Muscle layer of colon (tissue), 2 donors: Measurements from ENCODE around the gene OSBPL9.
A peak's percentile ranks its signal among the peaks of the same experiment; 100 is the strongest.

ENCODE experiments used
- H3K27ac ChIP-seq: one replicate; pipeline ENCODE4 v1.7.0; 2013; ENCODE audit warnings: low read depth, mild to moderate bottlenecking, low read length, moderate library complexity
- H3K27me3 ChIP-seq, 2 donors: one replicate each; pipeline ENCODE4 v1.7.0; 2013; ENCODE audit warnings: low read length in 2 of 2, mild to moderate bottlenecking in 2 of 2; ENCODE audit not compliant: insufficient read depth in 2 of 2, control insufficient read depth in 1 of 2
- H3K36me3 ChIP-seq: one replicate; pipeline ENCODE4 v1.7.0; 2013; ENCODE audit warnings: mild to moderate bottlenecking, low read length; ENCODE audit not compliant: insufficient read depth
- H3K4me1 ChIP-seq: one replicate; pipeline ENCODE4 v1.7.0; 2013; ENCODE audit warnings: mild to moderate bottlenecking, low read length; ENCODE audit not compliant: insufficient read depth
- H3K4me3 ChIP-seq, 2 donors: one replicate each; pipeline ENCODE4 v1.7.0; 2013; ENCODE audit warnings: low read length in 2 of 2, low read depth in 1 of 2, mild to moderate bottlenecking in 1 of 2, moderate library complexity in 1 of 2
- H3K9ac ChIP-seq: one replicate; pipeline ENCODE4 v1.7.0; 2013; ENCODE audit warnings: low read length
- H3K9me3 ChIP-seq: one replicate; pipeline ENCODE4 v1.7.0; 2013; ENCODE audit warnings: mild to moderate bottlenecking, low read length
- donor health status: abdominal sarcoma.
- donor health status: Adenocarcinoma of cecum.

Gene OSBPL9, protein sequence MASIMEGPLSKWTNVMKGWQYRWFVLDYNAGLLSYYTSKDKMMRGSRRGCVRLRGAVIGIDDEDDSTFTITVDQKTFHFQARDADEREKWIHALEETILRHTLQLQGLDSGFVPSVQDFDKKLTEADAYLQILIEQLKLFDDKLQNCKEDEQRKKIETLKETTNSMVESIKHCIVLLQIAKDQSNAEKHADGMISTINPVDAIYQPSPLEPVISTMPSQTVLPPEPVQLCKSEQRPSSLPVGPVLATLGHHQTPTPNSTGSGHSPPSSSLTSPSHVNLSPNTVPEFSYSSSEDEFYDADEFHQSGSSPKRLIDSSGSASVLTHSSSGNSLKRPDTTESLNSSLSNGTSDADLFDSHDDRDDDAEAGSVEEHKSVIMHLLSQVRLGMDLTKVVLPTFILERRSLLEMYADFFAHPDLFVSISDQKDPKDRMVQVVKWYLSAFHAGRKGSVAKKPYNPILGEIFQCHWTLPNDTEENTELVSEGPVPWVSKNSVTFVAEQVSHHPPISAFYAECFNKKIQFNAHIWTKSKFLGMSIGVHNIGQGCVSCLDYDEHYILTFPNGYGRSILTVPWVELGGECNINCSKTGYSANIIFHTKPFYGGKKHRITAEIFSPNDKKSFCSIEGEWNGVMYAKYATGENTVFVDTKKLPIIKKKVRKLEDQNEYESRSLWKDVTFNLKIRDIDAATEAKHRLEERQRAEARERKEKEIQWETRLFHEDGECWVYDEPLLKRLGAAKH

DNA sequence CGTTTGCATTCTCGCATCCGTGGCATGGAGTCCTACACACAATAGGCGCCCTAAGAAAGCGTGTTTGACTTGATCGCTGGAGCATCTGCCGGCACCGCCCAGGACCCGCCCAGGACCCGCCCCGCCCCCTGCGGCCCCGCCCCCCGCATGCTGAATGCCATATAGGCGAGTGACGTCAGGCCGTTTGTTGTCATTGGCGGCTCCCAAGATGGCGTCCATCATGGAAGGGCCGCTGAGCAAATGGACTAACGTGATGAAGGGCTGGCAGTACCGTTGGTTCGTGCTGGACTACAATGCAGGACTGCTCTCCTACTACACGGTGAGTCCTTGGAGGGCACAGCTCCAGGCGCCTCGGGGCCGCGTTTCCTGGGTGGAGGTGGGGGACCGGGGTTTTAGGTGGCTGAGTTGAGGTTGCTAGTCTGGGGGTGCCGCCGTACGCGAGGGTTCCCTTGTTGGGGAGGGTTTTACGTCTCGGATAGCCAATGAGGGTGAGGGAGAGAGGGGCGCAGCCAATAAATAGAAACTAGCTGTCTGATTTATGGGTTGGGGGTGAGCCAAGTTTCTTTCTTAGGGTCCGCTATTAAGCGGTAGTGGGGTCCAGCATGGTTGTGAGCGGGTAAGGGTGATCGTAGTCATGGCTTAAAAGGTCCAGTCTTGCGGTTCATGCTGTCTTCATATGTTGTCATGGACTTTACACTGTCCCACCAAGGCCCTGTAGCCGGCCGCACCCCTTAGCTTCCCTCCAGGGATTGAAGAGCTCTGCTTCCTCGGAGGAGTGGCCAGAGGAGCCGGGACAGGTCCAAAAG is at the start of gene OSBPL9:
TSS of gene OSBPL9 (plus strand) at position 190 of the 806 bp plus-strand sequence. CDS start at position 209, 19 bp downstream.
- H3K4me3 ChIP-seq: peak within 1 kb of the TSS; percentile 84 to 95
- H3K9me3 ChIP-seq: no peaks in the 10 kb centered on the region
- peak within 1 kb of the TSS; percentile 87 for H3K27ac ChIP-seq
- H3K4me1 ChIP-seq: peaks cover 45% of the 10 kb centered on the region
- H3K27me3 ChIP-seq: no peaks in the 10 kb centered on the region
- H3K9ac ChIP-seq: peak within 1 kb of the TSS; percentile 84
- no peaks in the 10 kb centered on the region for H3K36me3 ChIP-seq

DNA sequence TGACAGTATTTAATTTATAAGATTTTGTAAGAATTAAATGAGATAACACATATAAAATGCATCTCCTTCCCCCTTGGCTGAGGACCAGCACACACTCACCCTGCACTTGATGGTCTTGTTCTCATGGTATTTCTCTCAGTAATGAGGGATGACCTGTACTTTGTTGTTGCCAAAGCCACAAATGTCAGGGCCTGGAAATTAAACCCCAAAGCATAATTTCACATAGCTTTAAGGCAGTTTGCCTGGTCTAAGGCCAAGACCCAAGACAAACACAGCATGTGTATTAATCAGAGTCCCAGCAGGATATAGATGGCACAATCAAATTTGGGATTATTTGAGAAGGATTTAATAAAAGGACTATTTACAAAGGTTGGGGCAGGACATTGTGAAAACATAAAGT is 49.2 kb upstream of the OSBPL9 start:
- Histone ChIP-seq H3K27me3 (no peaks in the 10 kb centered on the region), H3K9ac (no peak overlapping the region), H3K4me1 (peaks cover 5% of the 10 kb centered on the region), H3K36me3 (no peaks in the 10 kb centered on the region), H3K4me3 (no peak overlapping the region), H3K9me3 (no peaks in the 10 kb centered on the region), H3K27ac (no peak overlapping the region)

DNA sequence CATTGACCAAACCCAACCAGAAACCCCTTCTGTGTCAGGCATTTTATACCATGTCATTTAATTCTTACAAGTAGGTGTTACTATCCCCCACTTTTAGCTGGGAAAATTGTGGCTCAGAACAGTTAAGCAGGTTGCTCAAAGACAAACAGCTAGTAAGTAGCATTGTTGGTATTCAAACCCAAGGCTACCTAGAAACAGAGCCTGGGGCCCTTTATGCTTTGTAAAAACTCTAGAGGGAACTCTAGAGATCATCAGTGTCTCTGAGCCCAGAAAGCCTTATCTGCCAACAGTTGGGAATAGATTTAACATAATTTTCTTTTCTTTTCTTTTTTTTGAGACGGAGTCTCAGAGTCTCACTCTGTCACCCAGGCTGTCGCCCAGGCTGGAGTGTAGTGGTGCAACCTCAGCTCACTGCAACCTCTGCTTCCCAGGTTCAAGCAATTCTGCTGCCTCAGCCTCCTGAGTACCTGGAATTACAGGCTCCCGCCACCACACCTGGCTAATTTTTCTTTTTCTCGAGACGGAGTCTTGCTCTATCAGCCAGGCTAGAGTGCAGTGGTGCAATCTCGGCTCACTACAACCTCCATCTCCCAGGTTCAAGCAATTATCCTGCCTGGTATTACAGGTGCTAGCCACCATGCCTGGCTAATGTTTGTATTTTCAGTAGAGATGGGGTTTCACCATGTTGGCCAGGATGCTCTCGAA is 48.5 kb upstream of the OSBPL9 start:
- Histone ChIP-seq H3K36me3 (no peaks in the 10 kb centered on the region), H3K9ac (no peak overlapping the region), H3K4me1 (peaks cover 2% of the 10 kb centered on the region), H3K4me3 (no peak overlapping the region), H3K27ac (no peak overlapping the region), H3K27me3 (no peaks in the 10 kb centered on the region), H3K9me3 (no peaks in the 10 kb centered on the region)

DNA sequence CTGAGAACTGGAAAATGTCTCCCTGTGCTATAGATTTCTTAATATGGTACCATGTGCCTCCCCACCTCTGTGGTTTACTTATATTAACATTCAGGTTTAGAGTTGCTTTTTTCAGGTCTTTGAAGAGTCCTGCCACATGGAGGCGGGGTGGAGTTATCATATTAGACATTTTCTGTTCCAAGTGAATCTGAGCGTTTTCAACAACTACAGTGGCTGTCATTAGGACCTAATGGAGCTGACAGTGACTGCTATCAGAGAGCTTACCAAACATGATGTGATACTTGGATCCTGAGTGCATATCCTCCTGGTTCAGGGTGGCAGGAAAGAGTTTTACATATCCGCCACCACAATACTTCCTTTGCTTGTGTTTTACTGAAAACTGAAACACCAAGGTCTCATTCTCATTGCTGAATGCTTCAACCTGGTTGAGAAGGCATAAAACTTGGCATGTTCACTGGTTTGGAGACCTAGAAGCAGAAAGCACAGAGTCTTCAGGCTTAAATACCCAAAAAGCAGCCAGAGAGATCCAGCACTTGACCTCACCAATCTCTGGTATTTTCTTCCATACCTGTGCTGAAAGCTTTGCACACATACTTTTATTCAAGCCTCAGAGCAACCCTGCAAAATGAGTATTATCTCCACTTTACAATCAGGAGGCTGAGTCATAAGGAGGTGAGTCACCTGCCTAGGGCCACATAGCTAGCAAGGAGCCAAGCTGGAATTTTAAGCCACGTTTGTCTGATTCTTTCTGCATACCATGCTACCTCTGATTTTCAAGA is 47.4 kb upstream of the OSBPL9 start:
- H3K4me1 ChIP-seq: no peaks in the 10 kb centered on the region
- H3K9ac ChIP-seq: no peak overlapping the region
- no peak overlapping the region for H3K4me3 ChIP-seq
- no peaks in the 10 kb centered on the region for H3K36me3 ChIP-seq
- no peak overlapping the region for H3K27ac ChIP-seq
- no peaks in the 10 kb centered on the region for H3K9me3 ChIP-seq
- H3K27me3 ChIP-seq: no peaks in the 10 kb centered on the region

DNA sequence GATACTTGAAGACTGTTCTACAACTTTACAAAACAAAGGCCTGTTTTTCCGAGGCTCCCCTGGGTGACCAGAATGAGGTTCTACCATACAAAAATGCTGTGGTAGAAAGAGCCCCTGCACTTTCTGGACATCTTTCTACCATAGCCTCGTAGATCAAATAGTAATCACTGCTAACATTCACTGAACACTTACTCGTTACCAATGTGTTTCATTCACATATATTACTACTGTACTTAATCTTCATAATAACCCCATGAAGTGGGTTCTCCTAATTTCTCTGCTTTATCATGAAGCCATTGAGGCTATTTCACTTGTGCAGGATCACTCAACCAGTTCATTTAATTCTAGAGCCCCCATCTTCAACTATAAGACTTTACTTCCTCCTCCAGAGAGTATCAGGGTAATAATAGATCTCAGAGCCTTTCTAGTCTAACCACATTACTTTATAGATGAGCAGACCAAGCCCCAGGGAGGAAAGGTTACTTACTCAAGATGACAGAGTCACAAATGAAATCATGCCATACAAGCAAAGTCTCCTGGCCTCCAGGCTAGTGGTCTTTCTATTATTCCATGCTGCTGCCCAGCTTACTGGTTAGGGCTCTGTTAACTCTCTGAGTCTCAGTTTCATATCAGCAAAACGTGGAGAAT is 46.7 kb upstream of the OSBPL9 start:
- H3K9ac ChIP-seq: no peak overlapping the region
- H3K9me3 ChIP-seq: no peaks in the 10 kb centered on the region
- H3K27me3 ChIP-seq: no peaks in the 10 kb centered on the region
- H3K4me3 ChIP-seq: no peak overlapping the region
- H3K36me3 ChIP-seq: no peaks in the 10 kb centered on the region
- no peak overlapping the region for H3K27ac ChIP-seq
- H3K4me1 ChIP-seq: no peaks in the 10 kb centered on the region

DNA sequence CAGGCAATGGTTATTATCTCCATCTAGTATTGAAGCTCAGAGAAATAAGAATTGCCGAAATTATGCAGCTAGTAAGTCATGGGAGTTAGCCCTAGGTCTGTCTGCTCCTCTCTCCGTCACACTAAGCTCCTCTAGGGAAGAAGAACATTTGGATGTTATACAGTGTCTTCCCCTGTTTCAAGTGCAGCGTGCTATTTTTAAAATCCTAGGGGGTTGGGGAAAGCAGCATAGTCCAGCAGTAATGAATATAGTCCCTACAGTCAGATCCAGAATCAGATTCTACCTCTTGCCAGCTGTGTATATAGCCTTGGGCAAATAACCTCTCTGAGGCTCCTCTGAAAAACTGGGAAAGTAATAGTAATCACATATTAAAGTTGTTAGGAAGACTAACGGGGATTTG is 44.5 kb upstream of the OSBPL9 start:
- no peak overlapping the region for H3K27ac ChIP-seq
- no peak overlapping the region for H3K4me3 ChIP-seq
- H3K4me1 ChIP-seq: no peaks in the 10 kb centered on the region
- H3K27me3 ChIP-seq: no peaks in the 10 kb centered on the region
- H3K9me3 ChIP-seq: no peaks in the 10 kb centered on the region
- no peaks in the 10 kb centered on the region for H3K36me3 ChIP-seq
- no peak overlapping the region for H3K9ac ChIP-seq

DNA sequence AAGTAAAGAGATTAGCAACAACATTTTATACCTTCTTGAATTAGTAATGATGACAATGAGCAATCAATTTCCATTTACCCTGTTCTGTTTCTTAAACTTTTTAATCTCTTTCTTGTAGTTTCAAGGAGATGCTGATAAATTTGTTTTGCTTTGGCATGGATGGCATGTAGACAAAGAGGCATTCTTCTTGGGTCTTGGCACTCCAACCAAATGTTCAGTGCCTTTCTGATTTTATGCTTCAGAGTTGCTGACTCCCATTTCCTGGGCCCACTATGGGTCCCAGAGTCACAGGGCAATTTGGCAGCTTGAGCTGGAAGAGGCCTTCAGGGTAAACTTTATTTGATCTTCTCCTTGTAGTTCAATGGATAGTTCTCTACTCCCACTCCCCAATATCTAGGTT is 42.1 kb upstream of the OSBPL9 start:
- H3K9ac ChIP-seq: no peak overlapping the region
- H3K4me3 ChIP-seq: no peak overlapping the region
- no peaks in the 10 kb centered on the region for H3K36me3 ChIP-seq
- no peaks in the 10 kb centered on the region for H3K9me3 ChIP-seq
- H3K4me1 ChIP-seq: no peaks in the 10 kb centered on the region
- no peak overlapping the region for H3K27ac ChIP-seq
- H3K27me3 ChIP-seq: no peaks in the 10 kb centered on the region

DNA sequence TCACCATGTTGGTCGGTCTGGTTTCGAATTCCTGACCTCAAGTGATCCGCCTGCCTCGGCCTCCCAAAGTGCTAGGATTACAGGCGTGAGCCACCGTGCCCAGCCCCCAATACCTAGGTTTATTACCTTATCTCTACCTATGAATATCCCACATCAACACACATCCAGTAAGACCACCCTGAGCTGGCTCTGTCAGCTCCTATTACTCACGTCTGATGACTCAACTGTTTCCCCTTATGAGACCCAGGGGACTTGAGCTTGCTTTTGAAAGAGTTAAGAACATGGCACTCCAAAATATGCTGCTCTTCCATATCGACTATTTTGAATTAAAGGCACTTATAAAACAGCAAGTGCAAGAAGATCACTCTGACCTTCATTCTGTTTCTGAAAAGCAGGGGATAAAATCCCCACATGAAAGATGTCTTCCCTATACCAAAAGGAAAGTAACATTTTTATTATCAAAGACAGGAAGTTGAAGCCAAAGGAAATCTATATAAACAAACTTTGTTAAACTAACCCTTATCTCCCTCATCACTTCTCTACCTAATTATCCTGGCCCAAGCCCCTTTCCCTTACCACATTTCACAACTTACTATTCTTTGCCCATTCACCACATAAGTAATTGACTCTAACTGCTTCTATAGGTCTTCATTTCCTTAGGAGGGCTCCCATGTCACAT is 41.3 kb upstream of the OSBPL9 start:
- Histone ChIP-seq H3K27me3 (no peaks in the 10 kb centered on the region), H3K9ac (no peak overlapping the region), H3K4me1 (no peaks in the 10 kb centered on the region), H3K36me3 (no peaks in the 10 kb centered on the region), H3K9me3 (no peaks in the 10 kb centered on the region), H3K27ac (no peak overlapping the region), H3K4me3 (no peak overlapping the region)

DNA sequence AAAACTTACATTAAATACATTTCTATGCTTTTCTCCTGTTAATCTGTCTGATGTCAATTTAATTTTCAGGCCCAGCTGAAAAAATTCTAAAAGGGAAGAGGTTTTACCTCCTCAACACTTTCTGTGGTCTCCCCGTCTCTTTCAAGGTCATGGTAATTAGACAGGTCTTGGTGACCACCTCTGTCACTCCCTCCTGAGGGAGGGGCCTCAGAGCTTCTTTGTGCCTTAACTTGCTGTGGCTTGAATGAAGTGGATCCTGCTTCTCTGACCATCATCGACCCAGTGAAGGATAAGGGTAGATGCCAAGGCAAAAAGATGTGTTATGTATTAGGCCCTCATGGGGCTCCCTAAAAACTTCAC is 40.8 kb upstream of the OSBPL9 start:
- Histone ChIP-seq H3K27ac (no peak overlapping the region), H3K9me3 (no peaks in the 10 kb centered on the region), H3K4me3 (no peak overlapping the region), H3K27me3 (no peaks in the 10 kb centered on the region), H3K36me3 (no peaks in the 10 kb centered on the region), H3K9ac (no peak overlapping the region), H3K4me1 (no peaks in the 10 kb centered on the region)

DNA sequence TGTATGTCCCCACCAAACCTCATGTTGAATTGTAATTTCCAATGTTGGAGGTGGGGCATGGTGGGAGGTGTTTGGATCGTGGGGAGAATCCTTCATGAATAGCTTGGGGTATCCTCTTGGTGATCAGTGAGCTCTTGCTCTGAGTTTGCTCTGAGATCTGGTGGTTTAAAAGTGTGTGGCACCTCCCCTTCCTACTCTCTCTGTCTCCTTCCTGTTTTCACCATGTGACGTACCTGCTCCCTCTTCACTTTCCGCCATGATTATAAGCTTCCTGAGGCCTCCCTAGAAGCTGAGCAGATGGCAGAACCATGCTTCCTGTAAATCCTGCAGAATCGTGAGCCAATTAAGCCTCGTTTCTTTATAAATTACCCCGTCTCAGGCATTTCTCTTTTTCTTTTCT is 40.0 kb upstream of the OSBPL9 start:
- H3K4me3 ChIP-seq: no peak overlapping the region
- no peaks in the 10 kb centered on the region for H3K9me3 ChIP-seq
- no peak overlapping the region for H3K27ac ChIP-seq
- no peaks in the 10 kb centered on the region for H3K27me3 ChIP-seq
- H3K9ac ChIP-seq: no peak overlapping the region
- no peaks in the 10 kb centered on the region for H3K4me1 ChIP-seq
- no peaks in the 10 kb centered on the region for H3K36me3 ChIP-seq
